PC-9 (cell line): ENCODE measurements around the gene GGNBP2. TPM values are rescaled to one million over a fixed set of nuclear protein-coding genes. Genes with fewer than 3 reads are reported as not detected.
"Not testable (repeated sequence)": the region's sequence is repeated elsewhere in the genome, so short reads cannot be mapped to it uniquely, and the experiment has no call there.

ENCODE experiments used
- BruUV-seq: library from RNA; stranded (reverse); fragments of 400-500 nt; replicated peaks from 2 replicates; lab custom pipeline; 2021; lab: Mats Ljungman, UMichigan
- CTCF ChIA-PET: fragments of 300-600 bp; sonication (Branson Sonifier 250); formaldehyde crosslinking; loops from one replicate; lab custom pipeline; 2022; ENCODE audit warnings: antibody characterized with exemption; lab: Charles Lee
- POLR2A ChIA-PET: fragments of 300-600 bp; sonication (Branson Sonifier 250); formaldehyde crosslinking; loops from one replicate; lab custom pipeline; 2022; ENCODE audit warnings: antibody characterized with exemption; ENCODE audit not compliant: unreplicated experiment; lab: Charles Lee
- DNase-seq, 2 experiments: peaks; one replicate each; pipeline versions ENCODE4 v3.0.0 to v3.0.0-alpha.2; 2015 to 2022; ENCODE audit warnings: mixed read lengths in 1 of 2
- H2AFZ ChIP-seq: fragments of 200-600 bp; sonication (generic); 2 replicates; pipeline ENCODE4 v1.8.1; 2017; ENCODE audit warnings: antibody characterized with exemption
- H3F3A ChIP-seq: fragments of 200-600 bp; sonication (generic); 2 replicates; pipeline ENCODE4 v1.8.1; 2017; ENCODE audit warnings: antibody characterized with exemption, mild to moderate bottlenecking, low read depth; ENCODE audit not compliant: insufficient read depth
- H3K27ac ChIP-seq: fragments of 200-600 bp; sonication (generic); 2 replicates; pipeline ENCODE4 v1.6.1; 2016; ENCODE audit warnings: mixed run types
- H3K27me3 ChIP-seq: fragments of 200-600 bp; sonication (generic); 2 replicates; pipeline ENCODE4 v1.6.1; 2016; ENCODE audit warnings: low read depth, mixed run types; ENCODE audit not compliant: insufficient read depth
- H3K36me3 ChIP-seq: fragments of 200-600 bp; sonication (generic); 2 replicates; pipeline ENCODE4 v1.6.1; 2016; ENCODE audit warnings: low read depth, mixed run types
- H3K4me1 ChIP-seq: fragments of 200-600 bp; sonication (generic); replicated peaks from 2 replicates; pipeline ENCODE4 v1.6.1; 2016; ENCODE audit warnings: mixed run types; ENCODE audit not compliant: insufficient read depth
- H3K4me2 ChIP-seq: fragments of 200-600 bp; sonication (generic); 2 replicates; pipeline ENCODE4 v1.6.1; 2017; ENCODE audit warnings: mixed run types
- H3K4me3 ChIP-seq: fragments of 200-600 bp; sonication (generic); 2 replicates; pipeline ENCODE4 v1.6.1; 2016; ENCODE audit warnings: mixed run types
- H3K79me2 ChIP-seq: fragments of 200-600 bp; sonication (generic); 2 replicates; pipeline ENCODE4 v1.6.1; 2017; ENCODE audit warnings: low read depth, mixed run types
- H3K9me2 ChIP-seq: fragments of 200-600 bp; sonication (generic); 2 replicates; pipeline ENCODE4 v1.8.1; 2017; ENCODE audit warnings: mild to moderate bottlenecking; ENCODE audit not compliant: insufficient read depth
- H3K9me3 ChIP-seq: fragments of 200-600 bp; sonication (generic); 2 replicates; pipeline ENCODE4 v1.8.1; 2016; ENCODE audit warnings: low read depth; ENCODE audit not compliant: insufficient read depth
- H4K20me1 ChIP-seq: fragments of 200-600 bp; sonication (generic); 2 replicates; pipeline ENCODE4 v1.8.1; 2017; ENCODE audit not compliant: insufficient read depth
- EZH2 ChIP-seq: fragments of 200-600 bp; sonication (generic); IDR thresholded peaks from 2 replicates; pipeline ENCODE4 v1.8.0; 2017; ENCODE audit warnings: antibody characterized with exemption, low read depth
- intact Hi-C: fragments of 100-400 bp; cut with micrococcal nuclease; formaldehyde crosslinking; loops from one replicate; pipeline ENCODE4 v1.10.0; 2022; ENCODE audit not compliant: unreplicated experiment
- total RNA-seq: library from RNA; stranded (reverse); gene quantifications from 2 replicates; pipeline ENCODE4 v1.2.3, GENCODE V29; 2021
- TF ChIP-seq, protein P1 (sequence below): fragments of 200-600 bp; sonication (generic); conservative IDR thresholded peaks from 2 replicates; pipeline ENCODE4 v1.6.1; 2017; ENCODE audit warnings: mixed run types, antibody characterized with exemption, mild to moderate bottlenecking, moderate library complexity

Gene GGNBP2
- total RNA-seq, 1 experiment from 2014 or later, result 51.4 TPM

DNA sequence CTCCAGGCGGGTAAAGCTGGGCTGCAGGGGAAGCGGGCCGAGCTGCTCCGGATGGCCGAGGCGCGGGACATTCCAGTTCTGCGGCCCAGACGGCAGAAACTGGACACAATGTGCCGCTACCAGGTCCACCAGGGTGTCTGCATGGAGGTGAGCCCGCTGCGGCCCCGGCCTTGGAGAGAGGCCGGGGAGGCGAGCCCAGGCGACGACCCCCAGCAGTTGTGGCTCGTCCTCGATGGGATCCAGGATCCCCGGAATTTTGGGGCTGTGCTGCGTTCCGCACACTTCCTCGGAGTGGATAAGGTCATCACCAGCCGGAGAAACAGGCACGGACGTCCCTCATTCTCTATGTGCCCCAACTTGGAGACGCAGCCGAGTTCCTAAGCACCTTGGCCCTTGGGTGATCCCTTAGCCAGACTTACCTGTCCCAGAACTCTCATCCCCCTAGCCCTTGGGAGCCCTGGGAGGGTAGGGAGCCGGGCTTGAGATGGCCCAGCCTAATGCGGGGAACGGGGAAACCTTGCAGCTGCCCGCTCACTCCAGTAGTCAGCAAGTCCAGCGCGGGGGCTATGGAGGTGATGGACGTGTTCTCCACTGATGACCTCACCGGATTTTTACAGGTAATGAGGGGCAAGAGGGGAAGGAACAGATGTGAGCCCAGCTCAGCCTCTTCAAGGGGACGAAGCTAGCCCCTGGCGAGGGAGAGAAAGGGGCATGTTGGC, 57.5 kb downstream of the GGNBP2 start:
- Histone ChIP-seq H3K4me3 (peak overlapping the region; percentile 77), H3K79me2 (peaks cover 46% of the 10 kb centered on the region), H3K9me3 (no peaks in the 10 kb centered on the region), H3K9me2 (no peaks in the 10 kb centered on the region), H4K20me1 (peaks cover 14% of the 10 kb centered on the region; the same call in 1 of the 2 replicates), H3K27ac (no peak overlapping the region; the same call in 1 of the 2 replicates), H2AFZ (peak overlapping the region; percentile 92), H3F3A (peaks cover 5% of the 10 kb centered on the region; the same call in 1 of the 2 replicates), H3K27me3 (no peaks in the 10 kb centered on the region), H3K4me1 (peaks cover 8% of the 10 kb centered on the region; the same call in 1 of the 2 replicates), H3K36me3 (no peaks in the 10 kb centered on the region), H3K4me2 (peak overlapping the region; percentile 93)
- intact Hi-C loops, result loop anchor here (5.0 kb wide), 2 partner anchors 755 to 970 kb away; no protein-coding TSS in a partner anchor
- no TSS peak for BruUV-seq
- ChIA-PET POLR2A (interaction anchor here (0.5 to 1.0 kb wide), 6 partner anchors 9 to 1018 kb away, joined by 3 to 5 read pairs (median 4); no protein-coding TSS in a partner anchor), CTCF (interaction anchor here (0.5 to 1.4 kb wide), 7 partner anchors 41 to 771 kb away, joined by 3 to 8 read pairs (median 3); no protein-coding TSS in a partner anchor)
- DNase-seq, result peak in 1 of 2 experiments; percentile 19
- TF ChIP-seq, protein P1, sequence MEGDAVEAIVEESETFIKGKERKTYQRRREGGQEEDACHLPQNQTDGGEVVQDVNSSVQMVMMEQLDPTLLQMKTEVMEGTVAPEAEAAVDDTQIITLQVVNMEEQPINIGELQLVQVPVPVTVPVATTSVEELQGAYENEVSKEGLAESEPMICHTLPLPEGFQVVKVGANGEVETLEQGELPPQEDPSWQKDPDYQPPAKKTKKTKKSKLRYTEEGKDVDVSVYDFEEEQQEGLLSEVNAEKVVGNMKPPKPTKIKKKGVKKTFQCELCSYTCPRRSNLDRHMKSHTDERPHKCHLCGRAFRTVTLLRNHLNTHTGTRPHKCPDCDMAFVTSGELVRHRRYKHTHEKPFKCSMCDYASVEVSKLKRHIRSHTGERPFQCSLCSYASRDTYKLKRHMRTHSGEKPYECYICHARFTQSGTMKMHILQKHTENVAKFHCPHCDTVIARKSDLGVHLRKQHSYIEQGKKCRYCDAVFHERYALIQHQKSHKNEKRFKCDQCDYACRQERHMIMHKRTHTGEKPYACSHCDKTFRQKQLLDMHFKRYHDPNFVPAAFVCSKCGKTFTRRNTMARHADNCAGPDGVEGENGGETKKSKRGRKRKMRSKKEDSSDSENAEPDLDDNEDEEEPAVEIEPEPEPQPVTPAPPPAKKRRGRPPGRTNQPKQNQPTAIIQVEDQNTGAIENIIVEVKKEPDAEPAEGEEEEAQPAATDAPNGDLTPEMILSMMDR, result no peak
- TF ChIP-seq EZH2, result no peak

DNA sequence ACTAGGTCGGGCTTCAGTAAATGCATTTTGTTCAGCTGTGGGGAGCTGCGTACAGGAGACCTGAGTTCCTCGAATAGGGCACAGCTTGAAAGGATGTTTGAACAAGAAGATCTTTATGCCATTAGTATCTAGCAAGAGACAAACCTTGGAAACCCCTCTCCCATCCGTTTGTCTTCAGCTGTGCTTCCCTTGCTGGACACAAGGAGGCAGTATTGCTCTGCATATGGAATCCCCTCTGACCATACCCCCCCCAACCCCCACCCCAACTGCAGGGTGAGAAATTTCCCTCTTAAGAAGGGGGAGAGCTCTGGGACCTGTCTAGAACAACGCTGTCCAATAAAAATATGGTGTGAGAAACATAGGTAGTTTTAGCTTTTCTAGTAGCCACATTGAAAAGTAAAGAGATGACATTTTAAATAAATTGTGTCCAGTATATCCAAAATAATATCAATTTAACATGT, 58.2 kb downstream of the GGNBP2 start:
- no peaks in the 10 kb centered on the region for H3K9me2 ChIP-seq
- intact Hi-C loops, result loop anchor here (5.0 kb wide), 2 partner anchors 754 to 969 kb away; no protein-coding TSS in a partner anchor
- peak; percentile 49 to 53 for DNase-seq
- peaks cover 5% of the 10 kb centered on the region; the same call in 1 of the 2 replicates for H3F3A ChIP-seq
- peaks cover 14% of the 10 kb centered on the region; the same call in 1 of the 2 replicates for H4K20me1 ChIP-seq
- H3K4me2 ChIP-seq, result peak overlapping the region; percentile 93
- H3K79me2 ChIP-seq, result peaks cover 46% of the 10 kb centered on the region
- ChIA-PET POLR2A (interaction anchor here (0.6 to 0.7 kb wide), 2 partner anchors 10 to 316 kb away, joined by 3 to 13 read pairs; no protein-coding TSS in a partner anchor), CTCF (interaction anchor here (0.5 to 1.4 kb wide), 17 partner anchors 13 to 1802 kb away, joined by 3 to 16 read pairs (median 4); no protein-coding TSS in a partner anchor)
- H3K4me3 ChIP-seq, result peak overlapping the region; percentile 77
- no peak overlapping the region for H3K27ac ChIP-seq
- no peak for TF ChIP-seq EZH2
- TF ChIP-seq, protein P1, result peak; percentile 96
- no peaks in the 10 kb centered on the region for H3K27me3 ChIP-seq
- BruUV-seq, result TSS peak; percentile 22
- peaks cover 8% of the 10 kb centered on the region; the same call in 1 of the 2 replicates for H3K4me1 ChIP-seq
- no peaks in the 10 kb centered on the region for H3K9me3 ChIP-seq
- H2AFZ ChIP-seq, result no peak overlapping the region
- H3K36me3 ChIP-seq, result no peaks in the 10 kb centered on the region

DNA sequence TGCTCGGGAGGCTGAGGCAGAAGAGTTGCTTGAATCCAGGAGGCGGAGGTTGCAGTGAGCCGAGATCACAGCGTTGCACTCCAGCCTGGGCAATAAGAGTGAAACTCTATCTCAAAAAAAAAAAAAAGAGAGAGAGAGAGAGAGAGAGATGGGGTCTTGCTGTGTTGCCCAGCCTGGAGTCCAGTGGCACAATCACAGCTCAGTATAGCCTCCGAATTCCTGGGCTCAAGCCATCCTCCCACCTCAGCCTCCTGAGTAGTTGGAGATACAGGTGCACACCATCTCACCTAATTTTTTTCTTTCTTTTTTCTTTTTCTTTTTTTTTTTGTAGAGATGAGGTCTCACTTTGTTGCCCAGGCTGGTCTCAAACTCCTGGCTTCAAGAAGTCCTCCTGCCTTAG, 60.3 kb downstream of the GGNBP2 start:
- intact Hi-C loops, POLR2A ChIA-PET: not testable (repeated sequence)

More for the DNA sequence above, 60.3 kb downstream of the GGNBP2 start:
- H3K9me3 ChIP-seq, H3F3A ChIP-seq, H2AFZ ChIP-seq, H3K9me2 ChIP-seq, H3K4me2 ChIP-seq, H3K4me3 ChIP-seq, H3K27me3 ChIP-seq, H3K27ac ChIP-seq, DNase-seq, BruUV-seq, H3K4me1 ChIP-seq, H3K36me3 ChIP-seq: not testable (repeated sequence)
- CTCF ChIA-PET, result interaction anchor here (0.7 kb wide), 1 partner anchor 442 kb away, joined by 4 read pairs; no protein-coding TSS in a partner anchor
- Histone ChIP-seq H4K20me1 (peaks cover 18% of the 10 kb centered on the region; the same call in 1 of the 2 replicates), H3K79me2 (peaks cover 46% of the 10 kb centered on the region)
